Epithelial cell of prostate (primary cell): Measurements from ENCODE around the gene KIR3DL2.
"Not testable (repeated sequence)": the region's sequence is repeated elsewhere in the genome, so short reads cannot be mapped to it uniquely, and the experiment has no call there.

Source experiments
- DNase-seq: peaks from one replicate; pipeline ENCODE4 v3.0.0-alpha.2; 2011; ENCODE audit warnings: low read depth, low spot score
- H3K27ac ChIP-seq: fragments of 450-650 bp; 2 replicates; pipeline ENCODE4 v1.5.1; 2017; ENCODE audit warnings: mild to moderate bottlenecking

KIR3DL2 gene

GRCh38 chr19:54859421-54859820 is 9.2 kb downstream of the KIR3DL2 start:
- not testable (repeated sequence) for H3K27ac ChIP-seq, DNase-seq

GRCh38 chr19:54863459-54863858 is 13.2 kb downstream of the KIR3DL2 start:
- DNase-seq, H3K27ac ChIP-seq: not testable (repeated sequence)

- H3K27ac ChIP-seq: no peak overlapping the region
- no peak for DNase-seq
Observed at GRCh38 chr19:54871696-54872095, 21.5 kb downstream of the KIR3DL2 start.

DNA sequence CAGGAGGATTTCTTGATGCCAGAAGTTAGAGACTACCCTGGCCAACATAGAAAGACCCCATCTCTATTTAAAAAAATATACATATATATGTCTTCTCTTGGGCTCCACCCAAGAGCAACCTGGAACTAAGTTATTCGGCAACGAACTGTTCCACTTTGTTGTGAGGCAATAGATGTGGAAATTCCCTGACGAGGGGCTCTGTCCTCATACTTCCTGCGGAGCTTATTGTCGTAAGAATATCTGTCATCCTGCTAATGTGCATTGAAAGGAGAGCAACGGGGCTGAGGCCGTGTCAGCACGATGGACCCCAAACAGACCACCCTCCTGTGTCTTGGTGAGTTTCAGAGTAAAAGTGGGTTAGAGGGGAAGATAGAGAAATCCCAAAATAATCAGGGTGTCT is 23.7 kb downstream of the KIR3DL2 start, which contains the start of gene FCAR:
Gene FCAR (plus strand): TSS at position 246 of the 400 bp plus-strand sequence. CDS start 55 bp downstream, at position 301.
- no peak for DNase-seq
- H3K27ac ChIP-seq: no peak within 1 kb of the TSS

GRCh38 chr19:54875506-54875905 is 25.3 kb downstream of the KIR3DL2 start:
- DNase-seq: no peak
- no peak overlapping the region for H3K27ac ChIP-seq

DNA sequence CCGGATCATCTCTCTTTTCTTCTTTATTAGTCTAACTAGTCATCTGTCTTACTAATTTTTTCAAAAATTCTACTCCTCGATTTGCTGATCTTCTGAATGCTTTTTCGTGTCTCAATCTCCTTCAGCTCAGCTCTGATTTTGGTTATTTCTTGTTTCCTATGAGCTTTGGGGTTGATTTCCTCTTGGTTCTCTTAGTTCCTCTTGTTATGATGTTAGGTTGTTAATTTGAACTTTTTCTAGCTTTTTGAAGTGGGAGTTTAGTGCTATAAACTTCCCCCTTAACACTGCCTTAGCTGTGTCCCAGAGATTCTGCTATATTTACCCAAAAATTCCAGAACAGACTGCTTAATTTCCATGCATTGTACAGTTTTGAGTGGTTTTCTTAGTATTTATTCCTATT is 27.2 kb downstream of the KIR3DL2 start:
- no peak for DNase-seq
- H3K27ac ChIP-seq: no peak overlapping the region

DNA sequence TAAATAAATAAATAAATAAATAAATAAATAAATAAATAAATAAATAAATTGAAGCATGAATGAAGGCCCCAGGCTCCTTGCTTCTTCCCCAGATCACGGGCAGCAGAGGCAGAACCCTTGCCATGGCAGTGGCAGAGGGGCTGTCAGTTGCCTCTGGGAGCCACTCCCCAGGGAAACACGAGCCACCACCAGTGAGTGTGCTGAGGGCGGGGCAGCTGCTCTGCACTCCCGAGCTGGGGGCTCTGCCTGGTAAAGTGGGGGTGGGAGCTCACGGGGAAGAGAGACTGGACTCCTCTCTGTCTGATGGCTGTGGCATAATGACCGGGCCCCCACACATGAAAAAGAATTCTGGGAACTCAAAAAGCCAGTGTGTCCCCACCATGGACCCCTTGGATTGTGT is 31.6 kb downstream of the KIR3DL2 start:
- H3K27ac ChIP-seq: no peak overlapping the region
- no peak for DNase-seq

DNA sequence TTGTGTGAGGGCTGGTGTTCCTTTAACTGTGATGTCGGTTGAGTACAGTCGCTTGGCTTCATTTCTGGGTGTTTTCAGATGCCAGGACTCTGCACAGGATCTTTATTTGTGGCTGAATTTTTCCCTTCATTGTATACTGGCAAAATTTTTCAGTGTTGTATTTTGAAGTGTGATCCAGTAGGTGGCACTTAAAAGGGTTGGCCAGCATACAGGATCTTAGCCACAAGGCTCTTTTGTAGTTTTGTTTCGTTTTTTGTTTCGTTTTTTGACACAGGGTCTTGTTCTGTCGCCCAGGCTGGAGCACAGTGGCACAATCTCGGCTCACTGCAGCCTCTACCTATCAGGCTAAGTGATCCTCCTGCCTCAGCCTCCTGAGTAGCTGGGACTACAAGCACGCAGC is 32.5 kb downstream of the KIR3DL2 start:
- H3K27ac ChIP-seq: no peak overlapping the region
- no peak for DNase-seq

GRCh38 chr19:54883228-54883627 is 33.0 kb downstream of the KIR3DL2 start:
- no peak overlapping the region for H3K27ac ChIP-seq

GRCh38 chr19:54888239-54888638 is 38.0 kb downstream of the KIR3DL2 start:
- DNase-seq: no peak
- H3K27ac ChIP-seq: no peak overlapping the region

More at GRCh38 chr19:54883228-54883627, 33.0 kb downstream of the KIR3DL2 start:
- DNase-seq: no peak

GRCh38 chr19:54889566-54889965 is 39.3 kb downstream of the KIR3DL2 start:
- no peak overlapping the region for H3K27ac ChIP-seq
- DNase-seq: no peak

GRCh38 chr19:54893406-54893805 is 43.2 kb downstream of the KIR3DL2 start:
- no peak overlapping the region for H3K27ac ChIP-seq

DNA sequence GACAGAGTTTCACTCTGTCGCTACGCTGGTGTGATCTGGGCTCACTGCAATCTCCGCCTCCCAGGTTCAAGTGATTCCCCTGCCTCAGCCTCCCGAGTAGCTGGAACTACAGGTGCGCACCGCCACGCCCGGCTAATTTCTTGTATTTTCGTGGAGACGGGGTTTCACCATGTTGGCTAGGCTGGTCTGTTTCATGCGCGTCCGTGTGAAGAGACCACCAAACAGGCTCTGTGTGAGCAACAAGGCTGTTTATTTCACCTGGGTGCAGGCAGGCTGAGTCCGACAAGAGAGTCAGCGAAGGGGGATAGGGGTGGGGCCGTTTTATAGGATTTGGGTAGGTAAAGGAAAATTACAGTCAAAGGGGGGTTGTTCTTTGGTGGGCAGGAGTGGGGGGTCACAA is 43.9 kb downstream of the KIR3DL2 start:
- DNase-seq, H3K27ac ChIP-seq: not testable (repeated sequence)

More at GRCh38 chr19:54893406-54893805, 43.2 kb downstream of the KIR3DL2 start:
- no peak for DNase-seq

GRCh38 chr19:54896036-54896435 is 45.8 kb downstream of the KIR3DL2 start:
- H3K27ac ChIP-seq: no peak overlapping the region
- DNase-seq: no peak

DNA sequence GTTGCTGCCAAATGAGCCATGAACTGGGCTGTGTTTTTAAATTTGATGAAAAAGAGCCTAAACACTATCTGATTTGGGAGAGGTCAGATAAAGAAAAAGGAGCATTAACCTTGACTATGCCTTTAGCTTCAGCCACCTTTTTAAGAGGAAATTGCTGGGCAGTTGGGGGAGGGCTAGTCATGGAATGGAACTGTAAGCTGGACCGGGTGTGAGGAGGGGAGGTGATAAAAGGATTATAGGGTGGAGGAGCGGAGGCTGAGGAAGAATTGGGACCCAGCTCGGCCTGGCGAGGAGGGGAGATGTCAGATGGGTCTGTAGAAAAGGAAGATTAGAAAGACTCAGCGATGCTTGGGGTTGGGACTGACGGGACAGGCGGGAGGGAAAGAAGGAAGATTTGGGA is 48.4 kb downstream of the KIR3DL2 start:
- not testable (repeated sequence) for DNase-seq, H3K27ac ChIP-seq

DNA sequence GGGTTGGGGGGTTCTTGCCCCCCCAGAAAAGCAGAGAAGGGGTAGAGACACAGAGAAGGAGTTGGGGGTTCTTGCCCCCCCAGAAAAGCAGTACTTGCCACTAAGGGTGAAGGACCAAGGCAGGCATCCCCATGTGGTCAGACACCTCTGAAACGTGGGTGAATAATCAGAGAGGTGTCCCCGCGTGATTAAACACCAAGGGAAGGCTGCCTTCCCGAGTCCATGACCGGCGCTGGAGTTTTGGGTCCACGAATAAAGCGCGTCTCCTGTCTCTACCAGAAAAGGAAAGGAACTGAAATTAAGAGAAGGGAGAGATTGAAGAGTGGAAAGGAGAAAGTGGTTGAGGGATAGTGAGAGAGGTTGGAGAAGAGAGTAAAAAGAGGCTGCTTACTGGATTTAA is 49.4 kb downstream of the KIR3DL2 start:
- H3K27ac ChIP-seq, DNase-seq: not testable (repeated sequence)

- H3K27ac ChIP-seq, DNase-seq: not testable (repeated sequence)
Observed at GRCh38 chr19:54901153-54901552, 50.9 kb downstream of the KIR3DL2 start.

- no peak for DNase-seq
- no peak overlapping the region for H3K27ac ChIP-seq
Observed at GRCh38 chr19:54902061-54902460, 51.8 kb downstream of the KIR3DL2 start.

GRCh38 chr19:54903303-54903702 is 53.1 kb downstream of the KIR3DL2 start:
- no peak overlapping the region for H3K27ac ChIP-seq
- no peak for DNase-seq

GRCh38 chr19:54904261-54904660 is 54.0 kb downstream of the KIR3DL2 start:
- DNase-seq, H3K27ac ChIP-seq: not testable (repeated sequence)

DNA sequence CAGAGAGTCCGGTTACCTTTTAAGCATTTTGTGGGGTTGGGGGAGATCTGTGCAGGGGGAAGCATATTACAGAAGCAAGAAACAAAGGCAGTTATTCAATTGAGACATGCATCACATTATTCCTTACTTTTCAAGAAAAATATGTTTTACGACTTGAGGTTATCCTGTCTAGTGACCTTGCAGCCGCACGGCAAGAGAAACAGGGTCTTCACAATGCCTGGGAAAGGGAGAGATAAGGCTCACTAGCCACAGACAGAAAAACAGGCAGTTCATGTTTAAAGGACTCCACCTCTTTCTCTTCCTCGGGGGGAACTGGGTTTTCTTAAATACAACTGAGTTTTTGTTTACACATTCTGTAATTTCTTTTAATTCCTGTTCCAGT is 55.2 kb downstream of the KIR3DL2 start:
- DNase-seq: no peak
- H3K27ac ChIP-seq: no peak overlapping the region

DNA sequence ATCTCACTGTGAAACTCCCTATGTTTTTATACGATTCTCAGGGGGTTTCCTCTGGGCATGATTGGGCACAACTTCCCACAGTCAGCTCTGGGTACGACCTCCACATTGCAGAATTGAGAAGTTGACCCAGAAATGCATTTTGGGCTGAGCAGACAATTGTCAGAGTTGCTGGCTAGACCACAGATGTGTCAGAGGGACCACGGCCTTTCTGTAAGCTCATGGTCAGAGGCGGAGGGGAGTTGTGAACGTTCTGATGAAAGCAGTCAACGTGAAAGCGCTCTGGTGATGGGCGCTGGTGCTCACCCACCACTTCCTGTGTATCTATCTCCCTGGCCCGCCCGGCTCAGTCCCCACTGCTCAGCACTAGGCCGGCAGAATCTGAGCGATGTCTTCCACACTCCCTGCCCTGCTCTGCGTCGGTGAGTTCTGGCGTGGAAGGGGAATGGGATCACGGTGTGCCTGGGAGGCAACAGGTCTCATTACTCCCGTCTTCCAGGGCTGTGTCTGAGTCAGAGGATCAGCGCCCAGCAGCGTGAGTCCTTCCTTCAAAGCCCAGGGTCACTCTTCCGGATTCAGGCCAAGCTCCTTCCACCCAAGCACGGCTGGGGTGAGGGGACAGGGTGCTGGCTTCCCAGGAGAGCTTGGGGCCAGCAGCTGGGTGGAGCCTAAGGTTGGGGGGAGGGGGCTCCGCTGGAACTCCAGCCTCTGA is 55.7 kb downstream of the KIR3DL2 start, which contains the start of gene NCR1:
Gene NCR1 (plus strand): TSS at position 346 of the 709 bp plus-strand sequence. CDS start 40 bp downstream, at position 386.
- H3K27ac ChIP-seq: no peak within 1 kb of the TSS
- no peak for DNase-seq
